ENCODE results near the gene MACROH2A1. TPM values are rescaled to one million over a fixed set of nuclear protein-coding genes. Genes with fewer than 3 reads are reported as not detected.

MACROH2A1 gene
- total and polyA plus RNA-seq, 2 experiments from 2014 or later, result 64.9 to 81.6 TPM

DNA sequence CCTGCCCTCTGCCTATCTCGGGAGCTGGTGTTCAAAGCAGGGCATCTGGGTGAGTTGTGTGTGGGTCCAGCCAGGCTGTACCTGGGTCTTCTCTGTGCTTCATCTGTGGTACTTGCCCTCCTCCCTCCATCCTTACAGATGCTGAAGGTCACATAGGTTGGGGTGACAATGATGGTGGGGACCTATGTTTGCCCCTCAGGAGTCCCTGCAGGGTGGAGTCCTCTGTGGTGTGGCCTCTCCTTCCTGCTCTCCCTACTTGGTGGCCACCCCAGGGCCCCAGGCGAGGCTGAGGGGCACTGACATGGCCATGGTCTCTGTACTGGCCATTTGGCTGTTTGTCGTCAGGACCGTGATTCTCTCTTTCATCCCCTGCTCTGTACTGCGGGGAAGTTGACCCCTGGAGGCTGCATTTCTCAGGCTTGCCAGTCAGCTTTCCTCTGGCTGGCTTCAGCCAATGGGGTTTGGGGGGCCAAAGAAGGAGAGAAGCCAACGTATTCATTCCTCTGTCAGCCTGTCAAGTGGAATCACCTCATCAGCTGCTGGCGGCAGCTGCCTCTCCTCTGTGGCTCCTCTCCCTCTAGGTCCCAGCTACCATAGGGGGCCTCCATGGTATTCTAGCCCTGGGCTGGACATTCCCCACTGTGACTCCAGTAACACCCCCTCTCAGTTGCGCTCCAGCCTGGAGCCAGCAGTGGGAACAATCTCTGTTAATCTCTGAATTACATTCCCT is 43.6 kb upstream of the MACROH2A1 start (continued):
- TF ChIP-seq, protein P1, sequence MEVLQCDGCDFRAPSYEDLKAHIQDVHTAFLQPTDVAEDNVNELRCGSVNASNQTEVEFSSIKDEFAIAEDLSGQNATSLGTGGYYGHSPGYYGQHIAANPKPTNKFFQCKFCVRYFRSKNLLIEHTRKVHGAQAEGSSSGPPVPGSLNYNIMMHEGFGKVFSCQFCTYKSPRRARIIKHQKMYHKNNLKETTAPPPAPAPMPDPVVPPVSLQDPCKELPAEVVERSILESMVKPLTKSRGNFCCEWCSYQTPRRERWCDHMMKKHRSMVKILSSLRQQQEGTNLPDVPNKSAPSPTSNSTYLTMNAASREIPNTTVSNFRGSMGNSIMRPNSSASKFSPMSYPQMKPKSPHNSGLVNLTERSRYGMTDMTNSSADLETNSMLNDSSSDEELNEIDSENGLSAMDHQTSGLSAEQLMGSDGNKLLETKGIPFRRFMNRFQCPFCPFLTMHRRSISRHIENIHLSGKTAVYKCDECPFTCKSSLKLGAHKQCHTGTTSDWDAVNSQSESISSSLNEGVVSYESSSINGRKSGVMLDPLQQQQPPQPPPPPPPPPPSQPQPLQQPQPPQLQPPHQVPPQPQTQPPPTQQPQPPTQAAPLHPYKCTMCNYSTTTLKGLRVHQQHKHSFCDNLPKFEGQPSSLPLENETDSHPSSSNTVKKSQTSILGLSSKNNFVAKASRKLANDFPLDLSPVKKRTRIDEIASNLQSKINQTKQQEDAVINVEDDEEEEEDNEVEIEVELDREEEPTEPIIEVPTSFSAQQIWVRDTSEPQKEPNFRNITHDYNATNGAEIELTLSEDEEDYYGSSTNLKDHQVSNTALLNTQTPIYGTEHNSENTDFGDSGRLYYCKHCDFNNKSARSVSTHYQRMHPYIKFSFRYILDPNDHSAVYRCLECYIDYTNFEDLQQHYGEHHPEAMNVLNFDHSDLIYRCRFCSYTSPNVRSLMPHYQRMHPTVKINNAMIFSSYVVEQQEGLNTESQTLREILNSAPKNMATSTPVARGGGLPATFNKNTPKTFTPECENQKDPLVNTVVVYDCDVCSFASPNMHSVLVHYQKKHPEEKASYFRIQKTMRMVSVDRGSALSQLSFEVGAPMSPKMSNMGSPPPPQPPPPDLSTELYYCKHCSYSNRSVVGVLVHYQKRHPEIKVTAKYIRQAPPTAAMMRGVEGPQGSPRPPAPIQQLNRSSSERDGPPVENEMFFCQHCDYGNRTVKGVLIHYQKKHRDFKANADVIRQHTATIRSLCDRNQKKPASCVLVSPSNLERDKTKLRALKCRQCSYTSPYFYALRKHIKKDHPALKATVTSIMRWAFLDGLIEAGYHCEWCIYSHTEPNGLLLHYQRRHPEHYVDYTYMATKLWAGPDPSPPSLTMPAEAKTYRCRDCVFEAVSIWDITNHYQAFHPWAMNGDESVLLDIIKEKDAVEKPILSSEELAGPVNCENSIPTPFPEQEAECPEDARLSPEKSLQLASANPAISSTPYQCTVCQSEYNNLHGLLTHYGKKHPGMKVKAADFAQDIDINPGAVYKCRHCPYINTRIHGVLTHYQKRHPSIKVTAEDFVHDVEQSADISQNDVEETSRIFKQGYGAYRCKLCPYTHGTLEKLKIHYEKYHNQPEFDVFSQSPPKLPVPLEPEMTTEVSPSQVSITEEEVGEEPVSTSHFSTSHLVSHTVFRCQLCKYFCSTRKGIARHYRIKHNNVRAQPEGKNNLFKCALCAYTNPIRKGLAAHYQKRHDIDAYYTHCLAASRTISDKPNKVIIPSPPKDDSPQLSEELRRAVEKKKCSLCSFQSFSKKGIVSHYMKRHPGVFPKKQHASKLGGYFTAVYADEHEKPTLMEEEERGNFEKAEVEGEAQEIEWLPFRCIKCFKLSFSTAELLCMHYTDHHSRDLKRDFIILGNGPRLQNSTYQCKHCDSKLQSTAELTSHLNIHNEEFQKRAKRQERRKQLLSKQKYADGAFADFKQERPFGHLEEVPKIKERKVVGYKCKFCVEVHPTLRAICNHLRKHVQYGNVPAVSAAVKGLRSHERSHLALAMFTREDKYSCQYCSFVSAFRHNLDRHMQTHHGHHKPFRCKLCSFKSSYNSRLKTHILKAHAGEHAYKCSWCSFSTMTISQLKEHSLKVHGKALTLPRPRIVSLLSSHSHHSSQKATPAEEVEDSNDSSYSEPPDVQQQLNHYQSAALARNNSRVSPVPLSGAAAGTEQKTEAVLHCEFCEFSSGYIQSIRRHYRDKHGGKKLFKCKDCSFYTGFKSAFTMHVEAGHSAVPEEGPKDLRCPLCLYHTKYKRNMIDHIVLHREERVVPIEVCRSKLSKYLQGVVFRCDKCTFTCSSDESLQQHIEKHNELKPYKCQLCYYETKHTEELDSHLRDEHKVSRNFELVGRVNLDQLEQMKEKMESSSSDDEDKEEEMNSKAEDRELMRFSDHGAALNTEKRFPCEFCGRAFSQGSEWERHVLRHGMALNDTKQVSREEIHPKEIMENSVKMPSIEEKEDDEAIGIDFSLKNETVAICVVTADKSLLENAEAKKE (CRISPR knock-in tag; IDR thresholded peaks at IDR 0.05), result no peak
- TF ChIP-seq CREB1 (CRISPR knock-in tag; IDR thresholded peaks at IDR 0.05; ENCODE audit: low read depth), result no peak

DNA sequence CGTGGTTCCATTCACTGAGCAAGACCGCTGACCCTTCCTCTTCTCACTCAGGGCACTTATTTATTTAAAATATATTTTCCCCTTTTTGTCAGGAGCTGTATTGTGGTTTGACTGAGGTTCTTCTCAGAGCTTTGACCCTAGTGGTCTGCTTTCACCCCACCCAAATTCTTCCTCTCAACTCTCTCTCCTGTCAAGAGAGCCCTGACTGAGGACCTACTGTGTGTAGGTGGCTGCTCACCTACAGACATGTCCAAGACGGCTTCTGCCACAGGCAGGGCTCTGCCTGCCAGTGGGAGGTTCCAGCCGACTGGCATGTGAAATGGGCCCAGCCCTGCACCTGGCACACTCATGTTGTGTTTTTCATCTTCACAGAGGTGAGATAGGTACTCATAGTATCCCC is 42.9 kb upstream of the MACROH2A1 start:
- no peak overlapping the region for H3K27ac Mint-ChIP-seq
- 0 out of 3 replicates have a peak, but pooled peaks cover under 1% of the 10 kb centered on the region for H3K9me3 Mint-ChIP-seq
- H3F3A ChIP-seq (replicated peaks; ENCODE audit: low read depth), result no peaks in the 10 kb centered on the region
- H3K4me3 ChIP-seq, result no peak overlapping the region
- no peaks in the 10 kb centered on the region for H3K4me1 ChIP-seq (ENCODE audit: insufficient read depth)
- H4K20me1 ChIP-seq (replicated peaks; ENCODE audit: insufficient read depth), result no peaks in the 10 kb centered on the region
- H3K36me3 Mint-ChIP-seq (ENCODE audit: low read depth), result no peaks in the 10 kb centered on the region
- no peaks in the 10 kb centered on the region for H3K9me2 ChIP-seq (ENCODE audit: insufficient read depth)
- peaks cover 9% of the 10 kb centered on the region for H3K27me3 Mint-ChIP-seq (ENCODE audit: insufficient read depth, low read depth, poor library complexity)
- TF ChIP-seq POLR2AphosphoS5 (IDR thresholded peaks at IDR 0.05; ENCODE audit: low read depth) (no peak), ZNF114 (CRISPR knock-in tag; IDR thresholded peaks at IDR 0.05) (no peak), EZH2phosphoT487 (IDR thresholded peaks at IDR 0.05; ENCODE audit: unreplicated experiment) (no peak), EZH2 (IDR thresholded peaks at IDR 0.05; ENCODE audit: low read depth, unreplicated experiment) (no peak), JUNB (IDR thresholded peaks at IDR 0.05; ENCODE audit: unreplicated experiment) (no peak)
- TF ChIP-seq, protein P2, sequence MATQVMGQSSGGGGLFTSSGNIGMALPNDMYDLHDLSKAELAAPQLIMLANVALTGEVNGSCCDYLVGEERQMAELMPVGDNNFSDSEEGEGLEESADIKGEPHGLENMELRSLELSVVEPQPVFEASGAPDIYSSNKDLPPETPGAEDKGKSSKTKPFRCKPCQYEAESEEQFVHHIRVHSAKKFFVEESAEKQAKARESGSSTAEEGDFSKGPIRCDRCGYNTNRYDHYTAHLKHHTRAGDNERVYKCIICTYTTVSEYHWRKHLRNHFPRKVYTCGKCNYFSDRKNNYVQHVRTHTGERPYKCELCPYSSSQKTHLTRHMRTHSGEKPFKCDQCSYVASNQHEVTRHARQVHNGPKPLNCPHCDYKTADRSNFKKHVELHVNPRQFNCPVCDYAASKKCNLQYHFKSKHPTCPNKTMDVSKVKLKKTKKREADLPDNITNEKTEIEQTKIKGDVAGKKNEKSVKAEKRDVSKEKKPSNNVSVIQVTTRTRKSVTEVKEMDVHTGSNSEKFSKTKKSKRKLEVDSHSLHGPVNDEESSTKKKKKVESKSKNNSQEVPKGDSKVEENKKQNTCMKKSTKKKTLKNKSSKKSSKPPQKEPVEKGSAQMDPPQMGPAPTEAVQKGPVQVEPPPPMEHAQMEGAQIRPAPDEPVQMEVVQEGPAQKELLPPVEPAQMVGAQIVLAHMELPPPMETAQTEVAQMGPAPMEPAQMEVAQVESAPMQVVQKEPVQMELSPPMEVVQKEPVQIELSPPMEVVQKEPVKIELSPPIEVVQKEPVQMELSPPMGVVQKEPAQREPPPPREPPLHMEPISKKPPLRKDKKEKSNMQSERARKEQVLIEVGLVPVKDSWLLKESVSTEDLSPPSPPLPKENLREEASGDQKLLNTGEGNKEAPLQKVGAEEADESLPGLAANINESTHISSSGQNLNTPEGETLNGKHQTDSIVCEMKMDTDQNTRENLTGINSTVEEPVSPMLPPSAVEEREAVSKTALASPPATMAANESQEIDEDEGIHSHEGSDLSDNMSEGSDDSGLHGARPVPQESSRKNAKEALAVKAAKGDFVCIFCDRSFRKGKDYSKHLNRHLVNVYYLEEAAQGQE (IDR thresholded peaks at IDR 0.05; ENCODE audit: unreplicated experiment), result no peak
- DNase-seq (ENCODE audit: low spot score) (no peak), ATAC-seq (no peak)
- no peaks in the 10 kb centered on the region for H3K79me2 ChIP-seq (replicated peaks; ENCODE audit: insufficient read depth)
- H3K27ac ChIP-seq (ENCODE audit: low read depth), result no peak overlapping the region
- no peak overlapping the region for H3K4me3 Mint-ChIP-seq
- H3K36me3 ChIP-seq (ENCODE audit: insufficient read depth), result no peaks in the 10 kb centered on the region
- H3K4me2 ChIP-seq, result no peak overlapping the region
- no peaks in the 10 kb centered on the region for H3K27me3 ChIP-seq (ENCODE audit: insufficient read depth)
- H3K4me1 Mint-ChIP-seq, result peaks cover 13% of the 10 kb centered on the region
- H2AFZ ChIP-seq, result no peak overlapping the region

Measured in GM23338 (cell line).